Mononuclear cell (primary cell): Measurements from ENCODE around the gene OR2M4. TPM values are rescaled to one million over a fixed set of nuclear protein-coding genes. Genes with fewer than 3 reads are reported as not detected.

Experiments
- total RNA-seq: library from RNA; depleted of rRNA; stranded (reverse); fragments of >200 nt; gene quantifications from one replicate; pipeline ENCODE4 v1.2.3, GENCODE V29; 2012

OR2M4 gene
- total RNA-seq, 1 donor: not detected

Other genes with a start within 250 kb of the OR2M4 start
- not detected for gene OR2L5, start 217.8 kb upstream of the OR2M4 start, total RNA-seq
- gene OR2L2, start 201.3 kb upstream of the OR2M4 start, total RNA-seq: under 0.01 TPM
- not detected for gene OR2L3, start 184.6 kb upstream of the OR2M4 start, total RNA-seq
- gene OR2L13, start 136.2 kb upstream of the OR2M4 start, total RNA-seq: 0.21 TPM
- gene OR2M5, start 86.3 kb upstream of the OR2M4 start, total RNA-seq: not detected
- 0.10 TPM for gene OR2M2, start 56.6 kb upstream of the OR2M4 start, total RNA-seq
- not detected for gene OR2M3, start 34.2 kb upstream of the OR2M4 start, total RNA-seq
- gene OR2T33, start 46.6 kb downstream of the OR2M4 start, total RNA-seq: not detected
- not detected for gene OR2T12, start 72.0 kb downstream of the OR2M4 start, total RNA-seq
- not detected for gene OR2M7, start 93.2 kb downstream of the OR2M4 start, total RNA-seq
- not detected for gene OR14C36, start 117.4 kb downstream of the OR2M4 start, total RNA-seq
- gene OR2T4, start 130.2 kb downstream of the OR2M4 start, total RNA-seq: not detected
- gene OR2T6, start 144.3 kb downstream of the OR2M4 start, total RNA-seq: not detected
- not detected for gene OR2T1, start 171.6 kb downstream of the OR2M4 start, total RNA-seq
- 0.42 TPM for gene OR2T2, start 214.2 kb downstream of the OR2M4 start, total RNA-seq
- 0.42 TPM for gene OR2T3, start 241.9 kb downstream of the OR2M4 start, total RNA-seq